CD14-positive monocyte (primary cell): ENCODE results near the gene DNAJC30. TPM values are rescaled to one million over a fixed set of nuclear protein-coding genes. Genes with fewer than 3 reads are reported as not detected.
A peak's percentile ranks its signal among the peaks of the same experiment; 100 is the strongest.

ENCODE experiments used
- DNase-seq, 3 donors: peaks; one replicate each; pipeline ENCODE4 v3.0.0-alpha.2; 2011 to 2022
- H2AFZ ChIP-seq: 2 replicates; pipeline ENCODE4 v1.6.0; 2012; ENCODE audit warnings: mild to moderate bottlenecking, low read depth, low read length, inconsistent platforms; ENCODE audit not compliant: insufficient read depth, poor library complexity, severe bottlenecking
- H3K27ac ChIP-seq, 2 donors: 1 replicate in 1 of 2; 2 replicates in 1 of 2; pipeline ENCODE4 v1.5.1; 2012 to 2013; ENCODE audit warnings: low read length in 2 of 2, control low read depth in 1 of 2, inconsistent platforms in 1 of 2, low read depth in 1 of 2, mild to moderate bottlenecking in 1 of 2
- H3K27me3 ChIP-seq, 2 donors: one replicate each; pipeline versions ENCODE4 v1.6.0 to v1.6.1; 2011 to 2013; ENCODE audit warnings: low read length in 2 of 2; ENCODE audit not compliant: control insufficient read depth in 2 of 2, insufficient read depth in 2 of 2
- H3K36me3 ChIP-seq, 2 donors: replicated peaks in 1 of 2; 1 replicate in 1 of 2; 2 replicates in 1 of 2; pipeline versions ENCODE4 v1.5.1 to v1.6.1; 2012 to 2013; ENCODE audit warnings: low read length in 2 of 2, control low read depth in 1 of 2, inconsistent platforms in 1 of 2, mild to moderate bottlenecking in 1 of 2; ENCODE audit not compliant: insufficient read depth in 2 of 2, control insufficient read depth in 1 of 2
- H3K4me1 ChIP-seq, 2 donors: 1 replicate in 1 of 2; 2 replicates in 1 of 2; pipeline versions ENCODE4 v1.5.1 to v1.6.1; 2012 to 2013; ENCODE audit warnings: low read length in 2 of 2, control low read depth in 1 of 2, inconsistent platforms in 1 of 2, mild to moderate bottlenecking in 1 of 2, moderate library complexity in 1 of 2; ENCODE audit not compliant: insufficient read depth in 2 of 2, control insufficient read depth in 1 of 2
- H3K4me2 ChIP-seq: replicated peaks from 2 replicates; pipeline ENCODE3; 2012; ENCODE audit warnings: low read length, moderate library complexity, mild to moderate bottlenecking; ENCODE audit not compliant: poor library complexity, severe bottlenecking; ENCODE audit errors: extremely low read depth
- H3K4me3 ChIP-seq, 3 experiments: fragments of 200-600 bp in 1 of 3; sonication (generic) in 1 of 3; replicated peaks in 1 of 3; 1 replicate in 2 of 3; 2 replicates in 1 of 3; pipeline ENCODE4 v1.5.1; 2011 to 2013; ENCODE audit warnings: low read length in 3 of 3, mild to moderate bottlenecking in 3 of 3, control low read depth in 2 of 3, low read depth in 2 of 3, inconsistent platforms in 1 of 3, moderate library complexity in 1 of 3
- H3K79me2 ChIP-seq: 2 replicates; pipeline ENCODE4 v1.6.0; 2012; ENCODE audit warnings: mild to moderate bottlenecking, control low read depth, inconsistent platforms, low read length, moderate library complexity; ENCODE audit not compliant: insufficient read depth
- H3K9ac ChIP-seq: 2 replicates; pipeline ENCODE4 v1.6.0; 2017; ENCODE audit warnings: low read length, mild to moderate bottlenecking; ENCODE audit not compliant: insufficient read depth, poor library complexity, severe bottlenecking
- H3K9me3 ChIP-seq, 2 donors: replicated peaks in 1 of 2; 1 replicate in 1 of 2; 2 replicates in 1 of 2; pipeline versions ENCODE4 v1.5.1 to v1.6.1; 2012 to 2013; ENCODE audit warnings: low read length in 2 of 2, control low read depth in 1 of 2; ENCODE audit not compliant: control insufficient read depth in 1 of 2, insufficient read depth in 1 of 2
- H4K20me1 ChIP-seq: 2 replicates; pipeline ENCODE4 v1.6.0; 2012; ENCODE audit warnings: mild to moderate bottlenecking, low read length, control low read depth, moderate library complexity; ENCODE audit not compliant: insufficient read depth
- H3K27ac Mint-ChIP-seq, 7 donors: one replicate each; pipeline ENCODE4 v1.8.0; 2020; ENCODE audit warnings: mild to moderate bottlenecking in 7 of 7, mixed read lengths in 7 of 7, moderate library complexity in 6 of 7, inconsistent platforms in 2 of 7
- H3K27me3 Mint-ChIP-seq, 3 donors: one replicate each; pipeline ENCODE4 v1.8.0; 2021 to 2022; ENCODE audit warnings: low read depth in 3 of 3, mild to moderate bottlenecking in 3 of 3, mixed read lengths in 3 of 3, moderate library complexity in 3 of 3, inconsistent platforms in 1 of 3
- H3K36me3 Mint-ChIP-seq, 2 donors: one replicate each; pipeline ENCODE4 v1.8.0; 2020; ENCODE audit warnings: mixed read lengths in 2 of 2, inconsistent platforms in 1 of 2, mild to moderate bottlenecking in 1 of 2
- H3K4me1 Mint-ChIP-seq: one replicate; pipeline ENCODE4 v1.8.0; 2020; ENCODE audit warnings: mild to moderate bottlenecking, mixed read lengths
- H3K4me3 Mint-ChIP-seq, 2 donors: one replicate each; pipeline ENCODE4 v1.8.0; 2020; ENCODE audit warnings: mild to moderate bottlenecking in 2 of 2, mixed read lengths in 2 of 2, moderate library complexity in 1 of 2
- H3K9me3 Mint-ChIP-seq, 7 donors: one replicate each; pipeline ENCODE4 v1.8.0; 2020 to 2022; ENCODE audit warnings: mixed read lengths in 7 of 7, mild to moderate bottlenecking in 6 of 7, moderate library complexity in 6 of 7, inconsistent platforms in 2 of 7
- WGBS: methylation state at CpG from one replicate; pipeline ENCODE4 v1.1.5; 2013; ENCODE audit warnings: missing lambda C conversion rate; ENCODE audit not compliant: insufficient coverage; 5-methylcytosine and 5-hydroxymethylcytosine counted together
- intact Hi-C, 2 donors: fragments of 100-400 bp; cut with micrococcal nuclease; formaldehyde crosslinking; loops; one replicate each; pipeline versions ENCODE4 v1.15.0 to v1.15.1; 2023
- polyA plus RNA-seq, 3 donors: library from polyadenylated mRNA; depleted of rRNA in 1 of 3; unstranded in 2 of 3; stranded (reverse) in 1 of 3; fragments of 300-500 nt in 2 of 3; fragments of >200 nt in 1 of 3; fragmentation: Illumina TruSeq in 2 of 3; gene quantifications; 1 replicate in 2 of 3; 2 replicates in 1 of 3; pipeline ENCODE4 v1.2.3, GENCODE V29; 2012 to 2021
- TF ChIP-seq, protein P1 (sequence below): fragments of 200-600 bp; IDR thresholded peaks from one replicate; pipeline ENCODE4 v1.8.0; 2022; ENCODE audit warnings: antibody characterized with exemption, mild to moderate bottlenecking

DNAJC30 gene
- polyA plus RNA-seq, 3 donors, result 2.4 to 5.2 (median 3.2) TPM

DNA sequence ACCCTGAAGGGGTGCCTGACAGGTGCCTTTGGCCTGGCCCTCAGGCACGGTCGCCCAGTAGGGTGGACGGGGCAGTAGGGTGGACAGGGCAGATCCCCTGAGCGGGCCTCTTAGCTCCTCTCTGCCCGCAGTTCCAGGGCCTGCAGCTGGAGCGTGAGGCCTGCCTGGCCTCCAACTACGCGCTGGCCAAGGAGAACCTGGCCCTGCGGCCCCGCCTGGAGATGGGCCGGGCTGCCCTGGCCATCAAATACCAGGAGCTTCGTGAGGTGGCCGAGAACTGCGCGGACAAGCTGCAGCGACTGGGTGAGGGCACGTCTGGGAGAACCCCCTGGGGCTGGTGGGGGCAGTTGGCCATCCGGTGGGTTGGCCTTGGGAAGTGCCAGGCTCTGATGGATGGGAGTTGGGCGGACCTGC, 14.0 kb downstream of the DNAJC30 start:
- Histone ChIP-seq H3K4me1 (peaks cover 9 to 13% of the 10 kb centered on the region in 2 donors), H3K27me3 (peaks cover 25 to 73% of the 10 kb centered on the region in 2 donors), H2AFZ (no peak overlapping the region), H3K4me3 (no peak overlapping the region), H3K36me3 (no peaks in the 10 kb centered on the region), H3K27ac (no peak overlapping the region), H3K79me2 (no peaks in the 10 kb centered on the region), H3K4me2 (no peak overlapping the region), H3K9me3 (peaks cover 3 to 4% of the 10 kb centered on the region in 2 donors), H4K20me1 (no peaks in the 10 kb centered on the region), H3K9ac (no peak overlapping the region)
- Mint-ChIP-seq H3K4me1 (peaks cover 12% of the 10 kb centered on the region), H3K9me3 (peaks cover 0 to 20% (median 7%) of the 10 kb centered on the region in 7 donors), H3K27me3 (peaks cover 62 to 88% (median 74%) of the 10 kb centered on the region in 3 donors), H3K36me3 (peaks cover 0 to 2% of the 10 kb centered on the region in 2 donors), H3K4me3 (peak overlapping the region in 1 of 2 donors; percentile 75), H3K27ac (no peak overlapping the region)
- intact Hi-C loops, result loop anchor here (5.0 to 10.0 kb wide), 3 partner anchors 53 to 144 kb away; partner anchors contain the start of gene BAZ1B (in 1 of the 2)
- TF ChIP-seq, protein P1, sequence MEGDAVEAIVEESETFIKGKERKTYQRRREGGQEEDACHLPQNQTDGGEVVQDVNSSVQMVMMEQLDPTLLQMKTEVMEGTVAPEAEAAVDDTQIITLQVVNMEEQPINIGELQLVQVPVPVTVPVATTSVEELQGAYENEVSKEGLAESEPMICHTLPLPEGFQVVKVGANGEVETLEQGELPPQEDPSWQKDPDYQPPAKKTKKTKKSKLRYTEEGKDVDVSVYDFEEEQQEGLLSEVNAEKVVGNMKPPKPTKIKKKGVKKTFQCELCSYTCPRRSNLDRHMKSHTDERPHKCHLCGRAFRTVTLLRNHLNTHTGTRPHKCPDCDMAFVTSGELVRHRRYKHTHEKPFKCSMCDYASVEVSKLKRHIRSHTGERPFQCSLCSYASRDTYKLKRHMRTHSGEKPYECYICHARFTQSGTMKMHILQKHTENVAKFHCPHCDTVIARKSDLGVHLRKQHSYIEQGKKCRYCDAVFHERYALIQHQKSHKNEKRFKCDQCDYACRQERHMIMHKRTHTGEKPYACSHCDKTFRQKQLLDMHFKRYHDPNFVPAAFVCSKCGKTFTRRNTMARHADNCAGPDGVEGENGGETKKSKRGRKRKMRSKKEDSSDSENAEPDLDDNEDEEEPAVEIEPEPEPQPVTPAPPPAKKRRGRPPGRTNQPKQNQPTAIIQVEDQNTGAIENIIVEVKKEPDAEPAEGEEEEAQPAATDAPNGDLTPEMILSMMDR, result no peak
- 61% methylated on average over 19 of the region's 19 CpGs for WGBS
- no peak for DNase-seq

DNA sequence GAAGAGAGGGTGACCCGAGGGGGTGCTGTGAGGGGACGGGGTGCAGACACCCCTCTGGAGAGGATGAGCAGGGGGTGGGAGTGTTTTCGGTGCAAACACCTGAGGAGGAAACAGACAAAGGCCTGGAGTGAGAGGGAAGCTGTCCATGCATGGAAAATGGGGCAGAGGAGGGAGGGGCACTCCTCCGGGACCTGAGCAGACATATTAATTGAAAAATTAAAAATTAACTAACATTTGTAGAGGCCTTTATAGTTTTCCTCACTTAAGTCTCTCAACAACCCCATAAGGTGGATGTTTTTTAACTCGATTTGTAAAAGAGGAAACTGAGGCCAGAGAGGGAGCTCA, 14.4 kb downstream of the DNAJC30 start:
- H3K27me3 ChIP-seq, result peaks cover 25 to 74% of the 10 kb centered on the region in 2 donors
- H3K9me3 Mint-ChIP-seq, result peaks cover 0 to 20% (median 7%) of the 10 kb centered on the region in 7 donors
- no peak overlapping the region for H3K27ac ChIP-seq
- no peak overlapping the region for H3K4me3 ChIP-seq
- H3K27me3 Mint-ChIP-seq, result peaks cover 65 to 91% (median 76%) of the 10 kb centered on the region in 3 donors
- H3K9me3 ChIP-seq, result peaks cover 3 to 4% of the 10 kb centered on the region in 2 donors
- no peaks in the 10 kb centered on the region for H4K20me1 ChIP-seq
- H3K36me3 ChIP-seq, result no peaks in the 10 kb centered on the region
- H3K79me2 ChIP-seq, result no peaks in the 10 kb centered on the region
- peaks cover 12% of the 10 kb centered on the region for H3K4me1 Mint-ChIP-seq
- TF ChIP-seq, protein P1, result no peak
- peaks cover 0 to 2% of the 10 kb centered on the region in 2 donors for H3K36me3 Mint-ChIP-seq
- DNase-seq, result no peak
- 17% methylated on average over 2 of the region's 5 CpGs for WGBS
- H3K4me3 Mint-ChIP-seq, result peak overlapping the region; percentile 69 to 75
- intact Hi-C loops, result loop anchor here (5.0 to 10.0 kb wide), 3 partner anchors 53 to 144 kb away; partner anchors contain the start of gene BAZ1B (in 1 of the 2)
- no peak overlapping the region for H3K27ac Mint-ChIP-seq
- H3K4me2 ChIP-seq, result peak overlapping the region; percentile 72
- peak overlapping the region; percentile 31 for H2AFZ ChIP-seq
- peaks cover 9 to 13% of the 10 kb centered on the region in 2 donors for H3K4me1 ChIP-seq
- H3K9ac ChIP-seq, result no peak overlapping the region
